ENCODE measurements around the gene PRG2.

DNA sequence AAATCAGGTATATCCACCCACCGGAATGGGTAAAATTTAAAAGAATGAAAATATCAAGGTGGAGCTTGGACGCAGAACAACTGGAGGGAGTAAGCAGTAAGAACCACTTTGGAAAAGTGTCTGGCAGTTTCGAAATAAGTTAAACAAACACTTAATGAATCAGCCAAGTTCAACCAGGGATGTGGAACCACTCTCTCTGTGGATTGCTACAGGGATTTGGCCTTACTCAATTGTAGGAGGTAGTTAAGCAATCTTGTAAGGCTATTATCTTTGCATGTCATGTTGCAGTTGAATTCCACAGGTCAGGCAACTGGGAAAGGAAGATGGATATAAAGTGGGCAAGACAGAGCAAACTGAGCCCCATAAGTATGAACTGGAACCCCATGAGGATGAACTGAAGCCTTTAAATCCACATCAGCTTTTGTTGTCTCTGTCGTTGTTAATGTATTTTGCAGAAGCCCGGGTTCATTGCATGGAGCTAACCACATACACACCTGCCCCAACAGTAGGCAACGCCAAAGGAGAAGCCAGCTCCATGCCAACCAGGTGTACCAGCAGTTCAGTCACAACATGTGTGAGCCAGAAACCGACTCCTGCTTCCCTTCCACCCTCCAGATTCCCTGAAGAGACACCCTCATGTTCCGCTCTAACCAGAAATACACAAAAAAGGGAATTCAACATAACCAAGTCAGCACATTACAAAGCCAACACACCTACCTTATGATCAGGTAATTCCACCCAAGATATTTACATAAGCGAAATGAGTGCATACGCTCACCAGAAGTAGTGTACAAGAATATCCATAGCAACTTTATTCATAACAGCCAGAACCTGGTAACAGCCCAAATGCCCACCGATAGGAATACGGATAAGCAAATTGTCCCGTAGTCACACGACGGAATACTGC, 44.4 kb upstream of the PRG2 start:
- no peak for TF ChIP-seq POLR2A (IDR thresholded peaks at IDR 0.05)
- TF ChIP-seq, protein P1, sequence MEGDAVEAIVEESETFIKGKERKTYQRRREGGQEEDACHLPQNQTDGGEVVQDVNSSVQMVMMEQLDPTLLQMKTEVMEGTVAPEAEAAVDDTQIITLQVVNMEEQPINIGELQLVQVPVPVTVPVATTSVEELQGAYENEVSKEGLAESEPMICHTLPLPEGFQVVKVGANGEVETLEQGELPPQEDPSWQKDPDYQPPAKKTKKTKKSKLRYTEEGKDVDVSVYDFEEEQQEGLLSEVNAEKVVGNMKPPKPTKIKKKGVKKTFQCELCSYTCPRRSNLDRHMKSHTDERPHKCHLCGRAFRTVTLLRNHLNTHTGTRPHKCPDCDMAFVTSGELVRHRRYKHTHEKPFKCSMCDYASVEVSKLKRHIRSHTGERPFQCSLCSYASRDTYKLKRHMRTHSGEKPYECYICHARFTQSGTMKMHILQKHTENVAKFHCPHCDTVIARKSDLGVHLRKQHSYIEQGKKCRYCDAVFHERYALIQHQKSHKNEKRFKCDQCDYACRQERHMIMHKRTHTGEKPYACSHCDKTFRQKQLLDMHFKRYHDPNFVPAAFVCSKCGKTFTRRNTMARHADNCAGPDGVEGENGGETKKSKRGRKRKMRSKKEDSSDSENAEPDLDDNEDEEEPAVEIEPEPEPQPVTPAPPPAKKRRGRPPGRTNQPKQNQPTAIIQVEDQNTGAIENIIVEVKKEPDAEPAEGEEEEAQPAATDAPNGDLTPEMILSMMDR (IDR thresholded peaks at IDR 0.05 in 4 of 5, conservative IDR thresholded peaks at IDR 0.05 in 1 of 5), result no peak
